Measurements from ENCODE around the gene RPS6KA1.

DNA sequence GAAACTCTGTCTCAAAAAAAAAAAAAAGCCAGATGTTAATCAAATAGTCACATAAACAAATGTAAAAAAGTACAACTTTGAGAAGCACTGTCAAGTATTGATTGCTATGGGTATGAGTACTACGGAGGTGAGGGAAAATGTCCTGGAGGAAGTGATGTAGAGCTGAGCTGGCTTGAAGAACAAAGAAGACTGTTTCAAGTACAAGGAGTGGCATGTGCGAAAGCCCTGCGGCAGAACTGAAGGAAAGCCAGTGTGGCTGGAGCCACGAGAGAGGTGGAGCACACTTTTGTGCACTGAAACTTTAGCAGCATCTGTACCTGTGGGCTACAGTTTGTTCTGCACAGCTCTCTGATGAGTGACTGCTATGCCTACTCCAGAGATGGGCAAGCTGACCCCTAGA is 5.4 kb upstream of the RPS6KA1 start:
- TF ChIP-seq JUND (IDR thresholded peaks at IDR 0.05; ENCODE audit: borderline replicate concordance, low read depth, low read length) (no peak), JUND (tag; IDR thresholded peaks at IDR 0.05; ENCODE audit: borderline replicate concordance, low read depth, low read length) (no peak), FOS (IDR thresholded peaks at IDR 0.05; ENCODE audit: extremely low read depth, insufficient read length) (no peak), ZNF217 (CRISPR knock-in tag; IDR thresholded peaks at IDR 0.05) (no peak), DPF2 (IDR thresholded peaks at IDR 0.05) (no peak), ZFX (CRISPR knock-in tag; IDR thresholded peaks at IDR 0.05) (no peak), TEAD2 (tag; IDR thresholded peaks at IDR 0.05) (no peak), SP2 (IDR thresholded peaks at IDR 0.05; ENCODE audit: extremely low read depth, low read depth, low read length, poor library complexity, severe bottlenecking) (no peak), FOXP1 (CRISPR knock-in tag; IDR thresholded peaks at IDR 0.05) (no peak), ZFP36 (IDR thresholded peaks at IDR 0.05; ENCODE audit: low read depth, low read length, partially characterized antibody) (no peak), POLR2A (conservative IDR thresholded peaks at IDR 0.05) (no peak), ZNF224 (CRISPR knock-in tag; IDR thresholded peaks at IDR 0.05) (no peak), ZNF124 (CRISPR knock-in tag; IDR thresholded peaks at IDR 0.05) (no peak), TGIF2 (CRISPR knock-in tag; IDR thresholded peaks at IDR 0.05) (no peak), ZEB2 (IDR thresholded peaks at IDR 0.05) (no peak)
